Testis (tissue), 3 donors: ENCODE results near the gene CFAP221. TPM values are rescaled to one million over a fixed set of nuclear protein-coding genes. Genes with fewer than 3 reads are reported as not detected.
"Not testable (repeated sequence)": the region's sequence is repeated elsewhere in the genome, so short reads cannot be mapped to it uniquely, and the experiment has no call there.

Experiments used
- DNase-seq: peaks from one replicate; pipeline ENCODE4 v3.0.0-alpha.2; 2019
- H3K27ac ChIP-seq, 2 donors: fragments of 200-600 bp; sonication (generic); one replicate each; pipeline ENCODE4 v1.5.1; 2019
- H3K27me3 ChIP-seq: fragments of 200-600 bp; sonication (generic); one replicate; pipeline ENCODE4 v1.5.1; 2019
- H3K36me3 ChIP-seq: fragments of 200-600 bp; sonication (generic); one replicate; pipeline ENCODE4 v1.5.1; 2017; ENCODE audit warnings: low read depth; ENCODE audit errors: missing control alignments
- H3K4me1 ChIP-seq: fragments of 200-600 bp; sonication (generic); one replicate; pipeline ENCODE4 v1.5.1; 2019
- H3K4me3 ChIP-seq, 2 donors: fragments of 200-600 bp; sonication (generic); one replicate each; pipeline ENCODE4 v1.5.1; 2017 to 2019
- H3K9me3 ChIP-seq: fragments of 200-600 bp; sonication (generic); one replicate; pipeline ENCODE4 v1.5.1; 2017
- POLR2A ChIP-seq: fragments of 450-650 bp; IDR thresholded peaks from one replicate; pipeline ENCODE4 v1.6.1; 2017; ENCODE audit warnings: antibody characterized with exemption, mild to moderate bottlenecking, moderate library complexity
- WGBS, 2 donors: methylation state at CpG; one replicate each; pipeline ENCODE4 v1.1.5; 2018; 5-methylcytosine and 5-hydroxymethylcytosine counted together
- intact Hi-C: fragments of 100-400 bp; cut with DNase I; formaldehyde crosslinking; loops from one replicate; pipeline ENCODE4 v1.15.1; 2023; ENCODE audit warnings: low total_unique reads
- polyA plus RNA-seq: library from polyadenylated mRNA; stranded (reverse); fragments of 350-450 nt; fragmentation: Illumina TruSeq; extraction: RNeasy Lipid Tissue Mini Kit (QIAGEN cat#74804); gene quantifications from one replicate; pipeline ENCODE4 v1.2.3, GENCODE V29; 2014; ENCODE audit warnings: low read depth, low replicate concordance; ENCODE audit not compliant: insufficient read depth
- total RNA-seq, 2 donors: library from RNA; depleted of rRNA; stranded (reverse); fragments of >200 nt; gene quantifications; one replicate each; pipeline ENCODE4 v1.2.3, GENCODE V29; 2016
- TF ChIP-seq, protein P1 (sequence below), 3 experiments: fragments of 450-650 bp in 2 of 3; fragments of 200-600 bp in 1 of 3; sonication (generic) in 1 of 3; IDR thresholded peaks; one replicate each; pipeline ENCODE4 v1.5.1; 2016 to 2019; ENCODE audit warnings: antibody characterized with exemption in 3 of 3, mild to moderate bottlenecking in 2 of 3, moderate library complexity in 1 of 3

Gene CFAP221
- total and polyA plus RNA-seq, 3 donors from 2014 or later: 28.2 to 91.2 (median 62.4) TPM

DNA sequence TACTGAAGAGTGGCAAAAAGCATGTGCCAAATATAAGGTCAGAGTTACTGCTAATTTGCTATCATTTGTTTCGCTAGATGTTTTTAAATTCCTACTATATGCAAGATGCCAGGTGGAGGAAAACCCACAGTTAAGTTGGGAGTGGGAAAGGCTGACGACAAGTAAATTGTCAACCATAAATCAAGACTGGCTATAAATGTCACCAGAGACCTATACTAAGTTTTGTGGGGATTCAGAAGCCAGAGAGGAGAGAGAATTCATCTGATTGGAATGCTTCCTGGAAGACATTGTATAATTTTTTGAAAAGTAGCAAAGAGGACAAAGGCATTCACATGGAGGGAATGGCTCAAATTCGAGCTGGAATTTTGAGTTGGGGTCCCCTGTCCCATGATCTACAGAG, 64.3 kb downstream of the CFAP221 start:
- Histone ChIP-seq H3K4me3 (no peak overlapping the region), H3K36me3 (no peaks in the 10 kb centered on the region), H3K27me3 (no peaks in the 10 kb centered on the region), H3K4me1 (no peaks in the 10 kb centered on the region), H3K27ac (no peak overlapping the region), H3K9me3 (no peaks in the 10 kb centered on the region)
- DNase-seq: no peak
- TF ChIP-seq POLR2A: no peak
- WGBS, 2 donors: 75 to 78% methylated on average over 3 of the region's 3 CpGs
- intact Hi-C loops: no loop called here

DNA sequence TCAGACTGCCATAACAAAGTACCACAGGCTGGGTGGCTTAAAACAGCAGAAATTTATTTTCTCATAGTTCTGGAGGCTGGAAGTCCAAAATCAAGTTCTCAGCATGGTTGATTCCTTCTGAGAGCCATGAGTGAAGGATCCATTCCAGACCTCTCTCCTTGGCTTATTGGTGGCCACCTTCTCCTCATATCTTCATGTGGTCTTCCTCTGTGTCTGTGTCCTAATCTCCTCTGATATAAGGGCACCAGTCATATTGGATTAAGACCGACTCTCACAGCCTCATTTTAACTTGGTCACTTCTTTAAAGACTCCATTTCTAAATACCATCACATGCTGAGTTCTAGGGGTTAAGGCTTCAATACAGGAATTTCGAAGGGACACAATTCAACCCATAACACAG, 65.1 kb downstream of the CFAP221 start:
- WGBS, 2 donors: 89 to 100% methylated on average over 2 of the region's 2 CpGs
- intact Hi-C loops: no loop called here
- H3K4me1 ChIP-seq: no peaks in the 10 kb centered on the region
- H3K27ac ChIP-seq: no peak overlapping the region
- no peaks in the 10 kb centered on the region for H3K27me3 ChIP-seq
- no peaks in the 10 kb centered on the region for H3K9me3 ChIP-seq
- TF ChIP-seq POLR2A: no peak
- TF ChIP-seq, protein P1, sequence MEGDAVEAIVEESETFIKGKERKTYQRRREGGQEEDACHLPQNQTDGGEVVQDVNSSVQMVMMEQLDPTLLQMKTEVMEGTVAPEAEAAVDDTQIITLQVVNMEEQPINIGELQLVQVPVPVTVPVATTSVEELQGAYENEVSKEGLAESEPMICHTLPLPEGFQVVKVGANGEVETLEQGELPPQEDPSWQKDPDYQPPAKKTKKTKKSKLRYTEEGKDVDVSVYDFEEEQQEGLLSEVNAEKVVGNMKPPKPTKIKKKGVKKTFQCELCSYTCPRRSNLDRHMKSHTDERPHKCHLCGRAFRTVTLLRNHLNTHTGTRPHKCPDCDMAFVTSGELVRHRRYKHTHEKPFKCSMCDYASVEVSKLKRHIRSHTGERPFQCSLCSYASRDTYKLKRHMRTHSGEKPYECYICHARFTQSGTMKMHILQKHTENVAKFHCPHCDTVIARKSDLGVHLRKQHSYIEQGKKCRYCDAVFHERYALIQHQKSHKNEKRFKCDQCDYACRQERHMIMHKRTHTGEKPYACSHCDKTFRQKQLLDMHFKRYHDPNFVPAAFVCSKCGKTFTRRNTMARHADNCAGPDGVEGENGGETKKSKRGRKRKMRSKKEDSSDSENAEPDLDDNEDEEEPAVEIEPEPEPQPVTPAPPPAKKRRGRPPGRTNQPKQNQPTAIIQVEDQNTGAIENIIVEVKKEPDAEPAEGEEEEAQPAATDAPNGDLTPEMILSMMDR (IDR thresholded peaks at IDR 0.05): no peak
- DNase-seq: no peak
- H3K36me3 ChIP-seq: no peaks in the 10 kb centered on the region
- H3K4me3 ChIP-seq: no peak overlapping the region

DNA sequence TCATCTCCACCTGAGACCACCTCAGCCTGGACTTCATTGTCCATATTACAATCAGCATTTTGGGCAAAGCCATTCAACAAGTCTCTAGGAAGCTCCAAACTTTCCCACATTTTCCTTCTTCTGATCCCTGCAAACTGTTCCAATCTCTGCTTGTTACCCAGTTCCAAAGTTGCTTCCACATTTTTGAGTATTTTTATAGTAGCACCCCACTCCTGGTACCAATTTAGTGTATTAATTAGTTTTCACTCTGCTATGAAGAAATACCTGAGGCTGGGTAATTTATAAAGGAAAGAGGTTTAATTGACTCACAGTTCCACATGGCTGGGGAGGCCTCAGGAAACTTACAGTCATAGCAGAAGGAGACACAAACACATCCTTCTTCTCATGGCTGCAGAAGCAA, 69.9 kb downstream of the CFAP221 start:
- intact Hi-C loops, H3K27me3 ChIP-seq, DNase-seq, H3K4me1 ChIP-seq, H3K36me3 ChIP-seq, H3K9me3 ChIP-seq, H3K27ac ChIP-seq, H3K4me3 ChIP-seq: not testable (repeated sequence)

DNA sequence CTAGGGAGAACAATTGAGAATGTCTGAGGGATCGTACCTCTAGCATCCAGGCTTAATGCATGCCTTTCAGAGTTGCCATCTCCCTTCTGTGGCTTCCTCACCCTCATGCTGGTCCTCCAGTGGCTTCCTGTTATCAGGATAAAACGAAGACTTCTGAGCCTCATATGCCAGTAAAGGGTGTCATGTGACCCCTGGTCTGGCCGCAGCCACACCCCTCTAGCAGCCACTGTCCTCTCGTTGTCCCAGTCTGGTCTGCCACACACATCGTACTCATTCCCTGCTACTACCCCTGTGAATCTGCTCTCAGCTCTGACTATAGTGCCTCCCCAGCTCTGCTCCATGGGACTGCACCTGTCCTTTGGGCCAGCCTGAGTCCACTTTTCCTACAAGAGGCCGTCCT, 72.2 kb downstream of the CFAP221 start:
- H3K4me3 ChIP-seq: no peak overlapping the region
- no peaks in the 10 kb centered on the region for H3K27me3 ChIP-seq
- intact Hi-C loops: no loop called here
- no peak for DNase-seq
- WGBS, 2 donors: 81 to 95% methylated on average over 6 of the region's 6 CpGs
- H3K27ac ChIP-seq: no peak overlapping the region
- TF ChIP-seq POLR2A: no peak
- TF ChIP-seq, protein P1 (IDR thresholded peaks at IDR 0.05): no peak
- H3K9me3 ChIP-seq: no peaks in the 10 kb centered on the region
- H3K4me1 ChIP-seq: no peaks in the 10 kb centered on the region
- H3K36me3 ChIP-seq: no peaks in the 10 kb centered on the region

DNA sequence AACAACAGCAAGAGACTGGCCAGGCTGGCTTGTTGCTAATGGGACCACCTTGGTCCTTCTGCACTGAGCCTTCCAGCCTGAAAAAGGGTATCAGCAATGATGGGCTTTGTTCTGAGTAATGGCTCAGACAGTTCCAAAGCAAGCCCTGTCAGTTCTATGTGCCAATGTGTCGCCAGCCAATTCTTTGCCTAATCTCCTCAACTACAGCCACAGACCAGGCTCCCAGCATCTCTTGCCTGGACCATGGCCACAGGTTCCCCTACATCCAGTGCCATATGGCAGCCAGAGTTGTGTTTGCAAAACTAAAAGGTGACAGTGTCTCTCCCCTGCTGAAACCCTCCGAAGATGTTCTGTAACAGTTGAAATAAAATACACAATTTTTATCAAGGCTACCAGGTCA, 73.2 kb downstream of the CFAP221 start:
- Histone ChIP-seq H3K4me3 (no peak overlapping the region), H3K4me1 (no peaks in the 10 kb centered on the region), H3K27me3 (no peaks in the 10 kb centered on the region), H3K27ac (no peak overlapping the region), H3K9me3 (no peaks in the 10 kb centered on the region), H3K36me3 (no peaks in the 10 kb centered on the region)
- no peak for DNase-seq
- intact Hi-C loops: no loop called here
- WGBS, 2 donors: 96 to 98% methylated on average over 2 of the region's 2 CpGs
- no peak for TF ChIP-seq POLR2A
- TF ChIP-seq, protein P1 (IDR thresholded peaks at IDR 0.05): no peak

DNA sequence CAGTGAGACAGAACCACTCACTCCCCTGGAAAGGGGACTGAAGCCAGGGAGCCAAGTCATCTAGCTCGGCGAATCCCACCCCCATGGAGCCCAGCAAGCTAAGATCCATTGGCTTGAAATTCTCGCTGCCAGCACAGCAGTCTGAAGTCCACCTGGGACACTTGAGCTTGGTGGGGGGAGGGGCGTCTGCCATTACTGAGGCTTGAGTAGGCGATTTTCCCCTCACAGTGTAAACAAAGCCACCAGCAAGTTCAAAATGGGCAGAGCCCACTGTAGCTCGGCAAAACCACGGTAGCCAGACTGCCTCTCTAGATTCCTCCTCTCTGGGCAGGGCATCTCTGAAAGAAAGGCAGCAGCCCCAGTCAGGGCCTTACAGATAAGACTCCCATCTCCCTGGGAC, 74.5 kb downstream of the CFAP221 start:
- WGBS, 2 donors: 80 to 84% methylated on average over 7 of the region's 7 CpGs
- DNase-seq: not testable (repeated sequence)

More for the DNA sequence above, 74.5 kb downstream of the CFAP221 start:
- H3K9me3 ChIP-seq, H3K27me3 ChIP-seq, H3K4me3 ChIP-seq, intact Hi-C loops, H3K4me1 ChIP-seq, H3K36me3 ChIP-seq, H3K27ac ChIP-seq: not testable (repeated sequence)
